GM23248 (cell line): ENCODE data around the gene MICAL2. TPM values are rescaled to one million over a fixed set of nuclear protein-coding genes. Genes with fewer than 3 reads are reported as not detected.

Experiments used
- DNase-seq: peaks from one replicate; pipeline ENCODE4 v3.0.0-alpha.2; 2015
- H2AFZ ChIP-seq: fragments of 200-600 bp; sonication (generic); 2 replicates; pipeline ENCODE4 v1.6.1; 2016; ENCODE audit warnings: antibody characterized with exemption
- H3F3A ChIP-seq: fragments of 200-600 bp; sonication (generic); 2 replicates; pipeline ENCODE4 v1.6.1; 2016; ENCODE audit warnings: mild to moderate bottlenecking, antibody characterized with exemption, mixed run types; ENCODE audit not compliant: insufficient read depth
- H3K27ac ChIP-seq: fragments of 200-600 bp; sonication (generic); 2 replicates; pipeline ENCODE4 v1.5.1; 2016; ENCODE audit warnings: mild to moderate bottlenecking
- H3K27me3 ChIP-seq: fragments of 200-600 bp; sonication (generic); replicated peaks from 2 replicates; pipeline ENCODE4 v1.6.1; 2016; ENCODE audit warnings: mild to moderate bottlenecking; ENCODE audit not compliant: insufficient read depth
- H3K36me3 ChIP-seq: fragments of 200-600 bp; sonication (generic); 2 replicates; pipeline ENCODE4 v1.6.1; 2016; ENCODE audit warnings: low read depth, mild to moderate bottlenecking
- H3K4me1 ChIP-seq: fragments of 200-600 bp; sonication (generic); 2 replicates; pipeline ENCODE4 v1.6.1; 2016; ENCODE audit warnings: mild to moderate bottlenecking; ENCODE audit not compliant: insufficient read depth
- H3K4me2 ChIP-seq: fragments of 200-600 bp; sonication (generic); one replicate; pipeline ENCODE4 v1.6.1; 2016; ENCODE audit warnings: mild to moderate bottlenecking; ENCODE audit not compliant: unreplicated experiment
- H3K4me3 ChIP-seq: fragments of 200-600 bp; sonication (generic); 2 replicates; pipeline ENCODE4 v1.5.1; 2016; ENCODE audit warnings: mild to moderate bottlenecking
- H3K79me2 ChIP-seq: fragments of 200-600 bp; sonication (generic); 2 replicates; pipeline ENCODE4 v1.6.1; 2016; ENCODE audit warnings: mild to moderate bottlenecking; ENCODE audit not compliant: insufficient read depth
- H3K9ac ChIP-seq: fragments of 200-600 bp; sonication (generic); 2 replicates; pipeline ENCODE4 v1.6.1; 2016; ENCODE audit warnings: mild to moderate bottlenecking
- H3K9me2 ChIP-seq: fragments of 200-600 bp; sonication (generic); 2 replicates; pipeline ENCODE4 v1.6.1; 2016; ENCODE audit warnings: mixed run types, mild to moderate bottlenecking, moderate library complexity; ENCODE audit not compliant: insufficient read depth
- H3K9me3 ChIP-seq: fragments of 200-600 bp; sonication (generic); one replicate; pipeline ENCODE4 v1.6.1; 2017; ENCODE audit warnings: low read depth
- H4K20me1 ChIP-seq: fragments of 200-600 bp; sonication (generic); 2 replicates; pipeline ENCODE4 v1.6.0; 2016; ENCODE audit not compliant: insufficient read depth
- EZH2 ChIP-seq: fragments of 200-600 bp; sonication (generic); IDR thresholded peaks from 2 replicates; pipeline ENCODE4 v1.6.1; 2018; ENCODE audit warnings: antibody characterized with exemption, mild to moderate bottlenecking; ENCODE audit not compliant: insufficient read depth, poor library complexity, severe bottlenecking
- EZH2phosphoT487 ChIP-seq: fragments of 200-600 bp; sonication (generic); IDR thresholded peaks from 2 replicates; pipeline ENCODE4 v1.6.1; 2018; ENCODE audit warnings: antibody characterized with exemption, moderate library complexity, mild to moderate bottlenecking, low read depth; ENCODE audit not compliant: insufficient read depth
- WGBS, 2 experiments: methylation state at CpG; one replicate each; pipeline ENCODE4 v1.1.6; 2015 to 2017; ENCODE audit warnings: low lambda C conversion rate in 2 of 2, low coverage in 1 of 2; ENCODE audit errors: missing lambda C conversion rate in 2 of 2; 5-methylcytosine and 5-hydroxymethylcytosine counted together
- in situ Hi-C: fragments of 300-500 bp; cut with MboI; formaldehyde crosslinking; loops from 2 replicates; pipeline ENCODE4 v1.15.0; 2020
- polyA plus RNA-seq: library from polyadenylated mRNA; unstranded; fragments of >200 nt; fragmentation: Nextera tagmentation; extraction: Ambion mirVana; gene quantifications from 2 replicates; pipeline ENCODE4 v1.2.1, GENCODE V29; 2016
- total RNA-seq: library from RNA; depleted of rRNA; stranded (reverse); fragments of >200 nt; shearing (Covaris generic); gene quantifications from 2 replicates; pipeline ENCODE4 v1.2.3, GENCODE V29; 2014

Gene MICAL2
- total and polyA plus RNA-seq, 2 experiments from 2014 or later: 83.3 to 158 TPM

DNA sequence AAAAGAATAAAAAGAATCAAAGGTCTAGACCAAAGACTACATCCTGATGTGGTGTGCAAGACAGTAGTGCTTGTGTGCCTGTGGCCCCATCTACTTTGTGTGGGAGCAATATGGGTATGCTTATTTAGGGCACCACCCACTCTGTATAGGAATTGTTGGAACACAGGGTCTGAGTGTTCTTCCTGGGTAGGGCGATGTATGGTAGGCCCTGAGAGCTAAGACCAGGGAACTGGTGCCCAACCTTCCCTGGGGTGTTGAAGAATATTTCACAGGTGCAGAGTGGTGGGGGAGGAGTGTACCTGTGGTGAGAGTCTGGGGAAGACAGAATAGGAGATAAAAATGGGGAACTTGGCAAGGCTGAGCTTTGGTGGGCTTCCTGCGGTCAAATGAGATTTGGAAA is 41.9 kb downstream of the MICAL2 start:
- no peak overlapping the region for H3K4me2 ChIP-seq
- in situ Hi-C loops: no loop called here
- H3K79me2 ChIP-seq: peaks cover 94% of the 10 kb centered on the region
- H2AFZ ChIP-seq: no peak overlapping the region
- H3F3A ChIP-seq: peaks cover 46% of the 10 kb centered on the region
- no peak overlapping the region for H3K27ac ChIP-seq
- H4K20me1 ChIP-seq: no peaks in the 10 kb centered on the region
- no peak overlapping the region for H3K9ac ChIP-seq
- H3K4me1 ChIP-seq: peaks cover 16% of the 10 kb centered on the region
- H3K9me3 ChIP-seq: no peaks in the 10 kb centered on the region
- no peaks in the 10 kb centered on the region for H3K36me3 ChIP-seq
- no peaks in the 10 kb centered on the region for H3K9me2 ChIP-seq
- H3K4me3 ChIP-seq: no peak overlapping the region
- no peak for TF ChIP-seq EZH2
- TF ChIP-seq EZH2phosphoT487: no peak
- no peak for DNase-seq
- WGBS, 2 experiments: 88 to 95% methylated on average over 2 of the region's 2 CpGs
- H3K27me3 ChIP-seq: no peaks in the 10 kb centered on the region

DNA sequence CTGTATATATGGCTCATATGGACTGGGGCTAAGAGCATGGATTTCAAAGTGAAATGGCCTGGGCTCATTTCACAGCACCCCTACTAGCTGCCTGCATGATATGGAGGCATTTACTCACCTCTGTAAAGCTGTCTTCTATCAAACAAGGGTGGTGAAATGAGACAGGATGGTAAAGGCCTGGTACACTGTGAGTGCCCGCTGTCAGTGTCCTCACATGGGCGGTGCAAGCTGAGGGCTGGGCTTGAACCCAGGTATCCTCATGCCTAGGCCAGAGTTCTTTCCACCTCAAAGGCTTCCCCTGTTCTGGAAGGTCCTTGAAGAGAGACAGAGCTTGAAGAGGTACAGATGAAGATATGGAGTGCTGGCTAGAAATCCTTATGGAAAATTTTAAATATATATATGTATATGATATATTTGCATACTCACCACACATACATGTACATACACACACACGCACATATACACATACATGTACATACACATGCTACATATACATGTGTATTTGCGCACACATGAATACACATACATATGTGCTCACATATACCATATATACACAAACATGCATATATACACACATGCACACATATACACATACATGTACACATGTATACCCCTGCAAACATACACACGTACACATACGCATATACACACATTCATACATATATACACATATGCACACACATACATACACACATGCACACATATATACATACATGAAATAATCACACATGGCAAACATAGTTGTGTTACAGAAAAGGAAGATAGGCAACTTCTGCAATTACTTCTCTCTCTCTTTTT is 44.7 kb downstream of the MICAL2 start:
- Histone ChIP-seq H3K9me3 (no peaks in the 10 kb centered on the region), H3K27me3 (no peaks in the 10 kb centered on the region), H3K9me2 (no peaks in the 10 kb centered on the region), H2AFZ (no peak overlapping the region), H3K79me2 (peaks cover 88% of the 10 kb centered on the region), H3K4me2 (no peak overlapping the region), H3K4me1 (peaks cover 43% of the 10 kb centered on the region), H3K36me3 (no peaks in the 10 kb centered on the region), H3K4me3 (no peak overlapping the region), H3K9ac (no peak overlapping the region), H3K27ac (no peak overlapping the region), H4K20me1 (no peaks in the 10 kb centered on the region), H3F3A (peaks cover 49% of the 10 kb centered on the region)
- no peak for TF ChIP-seq EZH2
- TF ChIP-seq EZH2phosphoT487: no peak
- 95 to 98% methylated on average over 6 of the region's 6 CpGs for WGBS, 2 experiments
- DNase-seq: no peak
- in situ Hi-C loops: no loop called here

DNA sequence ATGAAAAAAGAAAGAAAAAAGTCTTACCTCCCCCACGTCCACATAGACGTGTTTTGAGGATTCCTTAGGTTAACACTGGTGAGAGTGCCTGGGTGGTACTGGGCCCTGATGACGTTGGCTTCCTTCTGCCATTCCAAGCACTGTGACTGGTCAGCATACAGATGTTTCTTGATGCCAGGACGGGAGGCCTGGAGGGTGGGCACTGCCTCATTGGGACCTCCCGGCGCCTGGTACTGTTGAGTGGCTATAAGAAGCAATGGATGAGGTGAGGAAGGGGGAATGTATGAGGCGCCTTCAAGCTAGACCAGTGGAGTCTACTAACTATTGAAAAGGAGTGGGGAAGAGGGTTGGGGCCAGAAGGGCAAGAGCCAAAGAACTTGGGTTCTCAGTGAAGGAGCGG is 45.3 kb downstream of the MICAL2 start:
- Histone ChIP-seq H3K36me3 (no peaks in the 10 kb centered on the region), H3K9ac (no peak overlapping the region), H3K27ac (no peak overlapping the region), H3K4me3 (no peak overlapping the region), H2AFZ (no peak overlapping the region), H4K20me1 (no peaks in the 10 kb centered on the region), H3F3A (peaks cover 43% of the 10 kb centered on the region), H3K4me1 (peaks cover 48% of the 10 kb centered on the region), H3K79me2 (peaks cover 88% of the 10 kb centered on the region), H3K4me2 (no peak overlapping the region), H3K27me3 (no peaks in the 10 kb centered on the region), H3K9me3 (no peaks in the 10 kb centered on the region), H3K9me2 (no peaks in the 10 kb centered on the region)
- WGBS, 2 experiments: 97 to 98% methylated on average over 8 of the region's 8 CpGs
- in situ Hi-C loops: no loop called here
- no peak for TF ChIP-seq EZH2phosphoT487
- TF ChIP-seq EZH2: no peak
- no peak for DNase-seq

DNA sequence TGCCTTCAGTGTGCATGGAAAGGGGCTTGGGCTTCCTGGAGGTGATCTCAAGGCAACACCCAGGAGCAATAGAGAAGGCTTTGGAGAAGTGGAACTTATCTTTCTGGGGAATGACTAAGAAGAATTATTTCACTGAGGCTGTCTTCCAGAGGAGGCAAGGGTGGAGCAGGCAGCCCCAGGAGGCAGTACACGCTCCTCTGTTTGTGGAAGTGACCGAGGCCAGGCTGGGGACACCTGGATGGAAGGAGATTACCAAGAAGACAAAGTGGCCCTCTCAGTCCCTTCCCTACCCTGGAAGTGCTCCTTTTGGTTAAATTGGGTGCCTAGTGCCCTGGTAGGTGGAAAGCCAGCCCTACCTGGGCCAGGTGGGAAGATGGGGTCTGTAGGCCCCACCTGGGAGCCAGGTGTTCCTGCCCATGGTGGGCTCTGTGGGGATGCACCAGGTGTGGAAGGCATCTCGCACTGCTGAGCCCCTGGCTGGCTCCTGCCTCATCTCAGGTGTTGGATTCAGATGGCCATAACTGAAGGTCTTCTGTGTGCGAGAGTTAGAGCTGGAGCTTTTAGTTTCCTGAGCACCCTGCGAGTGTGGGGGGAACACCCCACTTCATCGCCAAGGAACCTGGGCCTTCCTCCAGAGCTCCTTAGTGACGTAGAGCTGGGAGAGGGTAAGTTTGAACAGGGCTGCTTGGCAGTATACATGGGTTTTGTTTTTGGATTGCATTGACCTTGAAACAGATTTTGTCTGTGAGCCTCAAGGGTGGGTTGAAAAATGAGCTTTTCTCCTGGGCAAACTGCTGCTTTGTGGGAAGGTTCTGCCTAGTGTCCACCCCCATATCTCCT is 46.1 kb downstream of the MICAL2 start:
- no peak overlapping the region for H2AFZ ChIP-seq
- peak overlapping the region; percentile 84 for H3K27ac ChIP-seq
- H3K27me3 ChIP-seq: no peaks in the 10 kb centered on the region
- H3K9ac ChIP-seq: peak overlapping the region; percentile 8; the same call in 1 of the 2 replicates
- no peaks in the 10 kb centered on the region for H4K20me1 ChIP-seq
- H3K36me3 ChIP-seq: no peaks in the 10 kb centered on the region
- peaks cover 88% of the 10 kb centered on the region for H3K79me2 ChIP-seq
- H3F3A ChIP-seq: peaks cover 49% of the 10 kb centered on the region
- WGBS, 2 experiments: 85 to 90% methylated on average over 7 of the region's 7 CpGs
- in situ Hi-C loops: no loop called here
- peaks cover 42% of the 10 kb centered on the region for H3K4me1 ChIP-seq
- H3K4me3 ChIP-seq: no peak overlapping the region
- TF ChIP-seq EZH2 (no peak), EZH2phosphoT487 (no peak)
- no peaks in the 10 kb centered on the region for H3K9me2 ChIP-seq
- peak overlapping the region; percentile 54 for H3K4me2 ChIP-seq
- no peak for DNase-seq
- no peaks in the 10 kb centered on the region for H3K9me3 ChIP-seq
